Sigmoid colon (tissue), 4 donors: Measurements from ENCODE around the gene UBXN1.

Source experiments
- CTCF ChIP-seq, 4 experiments: fragments of 450-650 bp in 3 of 4; fragments of 200-600 bp in 1 of 4; IDR thresholded peaks; one replicate each; pipeline ENCODE4 v1.5.1; 2016 to 2019; ENCODE audit warnings: antibody characterized with exemption in 4 of 4, mild to moderate bottlenecking in 3 of 4, moderate library complexity in 2 of 4
- EP300 ChIP-seq, 4 donors: sonication (generic); formaldehyde crosslinking; IDR thresholded peaks; one replicate each; pipeline ENCODE4 v1.6.1; 2017; ENCODE audit warnings: antibody characterized with exemption in 4 of 4
- POLR2AphosphoS5 ChIP-seq, 4 donors: sonication (generic); formaldehyde crosslinking; IDR thresholded peaks; one replicate each; pipeline ENCODE4 v1.6.1; 2017; ENCODE audit warnings: antibody characterized with exemption in 4 of 4

DNA sequence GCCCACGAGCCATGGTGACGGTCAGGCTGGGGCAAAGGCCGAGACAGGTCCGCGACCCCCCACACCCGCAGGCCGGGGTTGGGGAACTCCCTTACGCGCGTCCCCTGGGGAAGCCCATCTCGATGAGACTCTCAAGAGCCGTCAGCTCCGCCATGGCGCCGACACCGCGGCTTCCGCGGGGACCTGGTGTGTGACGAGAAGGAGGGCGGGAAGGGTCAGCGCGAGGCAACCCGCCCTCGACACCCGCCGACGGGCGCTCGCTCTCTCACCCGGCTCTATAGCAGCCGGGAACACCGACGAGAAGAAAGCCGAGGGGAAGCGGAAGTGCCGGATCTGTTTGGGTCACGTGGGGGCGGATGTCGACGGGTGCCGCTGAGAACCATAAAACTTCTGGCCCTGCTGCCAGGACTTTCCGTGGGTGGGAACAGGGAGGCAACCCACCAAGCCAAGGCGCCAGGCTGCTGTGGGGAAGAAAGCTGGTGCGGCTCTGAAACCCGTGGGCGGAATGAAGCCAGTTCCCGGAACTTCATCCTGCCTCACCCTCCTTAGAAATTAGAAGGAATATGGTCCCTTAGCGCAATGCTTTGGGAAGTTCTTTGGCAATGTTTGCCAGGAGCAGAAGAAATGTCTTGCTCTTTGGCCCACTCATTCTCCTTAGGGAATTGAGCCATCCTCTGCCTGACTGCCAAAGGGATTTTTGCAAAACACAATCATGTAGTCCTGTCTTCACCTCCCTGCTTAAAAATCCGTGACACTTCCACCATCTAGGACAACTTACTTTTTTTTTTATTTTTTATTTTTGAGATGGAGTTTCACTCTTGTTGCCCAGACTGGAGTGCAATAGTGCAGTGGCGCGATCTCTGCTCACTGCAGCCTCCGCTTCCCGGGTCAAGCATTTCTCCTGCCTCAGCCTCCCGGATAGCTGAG, at the start of gene UBXN1:
- TF ChIP-seq EP300 (IDR thresholded peaks at IDR 0.05) (peak in 1 of 4 donors; percentile 38), CTCF (IDR thresholded peaks at IDR 0.05) (no peak), POLR2AphosphoS5 (IDR thresholded peaks at IDR 0.05) (peak; percentile 76 to 91 (median 84))
